GM19467 (cell line): ENCODE data around the gene TAS2R38.
"Not testable (repeated sequence)": the region's sequence is repeated elsewhere in the genome, so short reads cannot be mapped to it uniquely, and the experiment has no call there.

ENCODE experiments used
- ATAC-seq: cut with Tn5 transposase; IDR thresholded peaks from one replicate; pipeline ENCODE4 v1.9.1; 2021; ENCODE audit warnings: mild to moderate bottlenecking, moderate library complexity; ENCODE audit not compliant: unreplicated experiment

Gene TAS2R38

DNA sequence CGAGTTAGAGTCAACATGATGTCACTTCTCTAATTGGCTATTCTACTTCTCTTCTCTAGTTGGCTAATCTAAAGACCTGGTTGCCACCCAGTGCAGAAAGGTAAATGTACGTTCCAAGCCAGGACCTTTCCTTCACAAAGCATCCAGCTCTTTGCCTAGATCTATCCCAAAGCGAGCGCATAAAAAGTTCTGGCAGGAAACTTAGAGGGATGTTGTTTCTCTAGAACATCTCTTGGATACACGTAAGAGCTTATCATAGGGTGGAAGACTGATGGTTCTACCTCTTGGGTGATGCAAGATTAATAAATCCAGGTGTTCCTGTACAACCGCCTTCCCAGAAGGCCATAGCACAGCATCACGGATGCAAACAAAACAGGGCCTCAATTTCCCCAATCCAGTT, at the start of gene TAS2R38:
TSS of gene TAS2R38 (minus strand) at position 101 of the 400 bp plus-strand sequence. CDS start at position 17, 84 bp downstream.
- ATAC-seq = no peak

DNA sequence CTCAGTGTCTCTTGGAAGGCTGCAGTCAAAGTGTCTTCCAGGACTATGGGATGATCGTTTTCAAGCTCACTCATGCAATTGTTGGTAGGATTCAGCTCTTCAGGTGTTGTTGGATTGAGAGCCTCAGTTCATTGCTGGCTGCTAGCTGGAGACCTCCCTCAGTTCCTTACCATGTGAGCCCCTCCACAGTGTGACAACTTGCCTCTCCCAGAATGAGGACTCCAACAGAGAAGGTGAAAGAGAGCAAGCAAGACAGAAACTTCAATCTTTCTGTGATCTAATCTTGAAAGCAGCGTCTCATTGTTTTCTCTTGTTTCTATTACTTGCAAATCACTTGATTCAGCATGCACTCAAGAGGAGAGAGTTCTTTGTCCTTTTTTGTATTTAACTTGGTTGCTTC, 44.6 kb upstream of the TAS2R38 start:
- no peak for ATAC-seq

DNA sequence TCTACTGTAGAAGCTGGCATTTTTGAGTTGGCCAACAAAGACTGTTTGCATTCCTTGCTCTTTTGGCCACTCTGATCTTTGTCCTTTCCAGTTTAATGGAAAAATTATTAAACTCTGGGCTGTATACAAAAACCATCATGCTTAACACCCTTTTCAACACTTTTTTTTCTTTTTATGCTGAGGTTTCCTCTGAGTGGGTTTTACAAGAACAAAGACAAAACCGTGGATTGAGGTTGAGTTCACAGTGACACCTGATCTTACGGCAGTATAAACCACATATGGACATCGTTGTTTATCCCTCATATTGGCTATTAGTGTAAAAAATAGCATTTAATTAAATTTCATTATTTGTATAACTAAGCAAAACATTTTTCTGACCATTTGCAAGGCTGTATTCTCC, 43.9 kb upstream of the TAS2R38 start:
- no peak for ATAC-seq

DNA sequence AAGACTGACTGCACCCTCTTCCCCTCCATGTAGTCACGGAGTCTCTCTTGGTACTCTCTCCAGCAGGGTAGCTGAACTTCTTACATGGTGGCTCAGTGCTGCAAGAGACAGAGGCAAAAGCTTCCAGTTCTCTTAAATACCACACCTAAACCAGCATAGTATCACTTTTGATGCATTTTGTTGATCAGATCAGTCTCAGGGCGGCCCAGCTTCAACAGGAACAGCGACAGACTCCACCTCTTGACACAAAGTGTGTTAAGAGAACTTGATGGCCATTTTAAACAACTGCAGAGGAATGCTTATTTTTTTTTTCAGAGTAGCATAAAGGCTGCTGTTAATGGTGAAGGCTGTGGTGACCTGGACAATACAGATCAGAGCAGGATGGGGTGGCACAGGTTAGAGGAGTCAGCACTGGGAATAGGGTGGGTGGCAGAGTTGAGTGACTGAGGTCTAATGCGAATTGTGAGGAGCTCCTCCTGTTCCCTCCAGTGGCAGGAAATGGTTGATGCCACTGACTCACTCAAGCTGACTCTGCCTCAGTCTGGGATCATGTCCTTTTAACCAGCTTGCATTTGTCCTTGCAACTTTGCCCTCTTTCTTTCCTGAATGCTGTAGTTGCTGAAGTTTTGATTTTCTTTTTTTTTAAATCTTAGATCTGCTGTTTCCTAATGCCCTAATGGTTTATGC, 39.4 kb upstream of the TAS2R38 start:
- no peak for ATAC-seq

DNA sequence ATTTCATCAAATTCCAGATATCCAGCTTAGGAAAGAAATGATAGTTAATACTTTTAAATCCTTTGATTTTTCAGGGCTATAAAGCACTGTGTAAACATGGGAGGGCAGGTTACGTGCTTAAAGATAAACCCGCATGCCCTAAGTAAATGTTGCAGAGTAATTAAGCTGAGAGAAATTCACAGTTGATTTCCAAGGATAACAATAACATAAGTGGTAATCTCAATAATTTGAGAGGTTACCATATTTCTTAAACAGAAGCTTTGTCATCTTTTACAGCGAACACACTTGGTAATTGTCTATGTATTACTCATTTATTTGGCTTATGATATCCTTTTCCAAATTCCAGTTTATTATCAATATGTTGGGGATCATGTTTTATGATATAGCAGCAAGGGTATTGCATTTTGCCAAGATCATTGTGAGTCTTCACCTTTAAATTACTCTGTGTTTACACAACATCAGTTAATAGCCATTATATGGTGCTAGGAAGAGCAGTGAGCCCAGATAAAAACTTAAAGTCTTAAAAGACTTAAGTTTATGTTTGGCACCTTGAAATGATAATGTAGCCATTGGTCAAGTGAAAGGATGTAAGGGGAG, 37.5 kb upstream of the TAS2R38 start:
- no peak for ATAC-seq

DNA sequence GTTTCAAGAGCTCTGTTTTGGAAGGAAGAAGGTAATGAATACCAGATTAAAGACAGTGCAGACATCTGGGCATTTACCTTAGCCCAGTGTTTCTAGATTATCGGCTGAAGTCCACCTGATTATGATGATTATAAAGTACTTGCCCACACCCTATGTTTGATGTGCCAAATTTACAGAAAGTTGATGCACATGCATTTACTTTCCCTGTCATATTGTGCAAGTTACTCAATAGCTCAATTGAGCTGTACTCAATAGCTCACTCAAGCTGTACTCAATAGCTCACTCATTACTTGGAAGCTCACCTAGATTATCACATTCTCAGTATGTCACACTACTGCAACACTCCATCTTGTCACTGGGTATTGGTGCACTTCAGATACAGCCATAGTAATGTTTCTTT, 35.6 kb upstream of the TAS2R38 start:
- no peak for ATAC-seq

DNA sequence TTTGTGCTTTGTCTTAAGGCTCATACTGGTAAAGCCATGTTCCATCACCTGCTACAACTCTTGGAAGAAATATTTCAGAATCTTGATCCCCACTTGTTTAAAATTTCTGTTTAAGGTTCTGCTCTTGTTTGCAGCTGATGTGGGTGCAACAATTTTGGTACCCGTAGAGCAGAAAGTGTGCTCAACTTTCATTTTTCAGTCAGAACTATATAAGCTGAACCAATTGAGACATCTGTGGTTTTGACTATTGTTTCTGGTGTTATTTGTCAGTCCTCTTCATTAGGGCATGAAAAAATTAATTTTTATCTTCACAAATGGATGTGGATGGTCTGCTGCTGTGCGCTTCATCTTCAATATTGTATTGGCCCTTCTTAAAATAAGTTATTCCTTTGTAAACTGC, 33.0 kb upstream of the TAS2R38 start:
- ATAC-seq = no peak

DNA sequence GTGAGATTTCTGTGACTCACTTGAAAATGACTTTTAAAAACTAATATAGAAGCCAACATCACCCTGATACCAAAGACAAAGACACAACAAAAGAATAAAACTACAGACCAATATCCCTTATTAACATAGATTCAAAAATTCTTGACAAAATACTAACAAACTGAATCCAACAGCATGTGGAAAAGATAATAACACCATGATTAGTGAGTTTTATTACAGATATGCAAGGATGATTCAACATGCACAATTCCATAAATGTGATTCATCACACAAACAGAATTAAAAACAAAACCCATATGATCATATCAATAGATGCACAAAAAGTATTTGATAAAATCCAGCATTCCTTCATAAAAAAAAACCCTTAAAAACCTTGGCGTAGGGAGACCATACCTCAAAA, 28.6 kb upstream of the TAS2R38 start:
- no peak for ATAC-seq

DNA sequence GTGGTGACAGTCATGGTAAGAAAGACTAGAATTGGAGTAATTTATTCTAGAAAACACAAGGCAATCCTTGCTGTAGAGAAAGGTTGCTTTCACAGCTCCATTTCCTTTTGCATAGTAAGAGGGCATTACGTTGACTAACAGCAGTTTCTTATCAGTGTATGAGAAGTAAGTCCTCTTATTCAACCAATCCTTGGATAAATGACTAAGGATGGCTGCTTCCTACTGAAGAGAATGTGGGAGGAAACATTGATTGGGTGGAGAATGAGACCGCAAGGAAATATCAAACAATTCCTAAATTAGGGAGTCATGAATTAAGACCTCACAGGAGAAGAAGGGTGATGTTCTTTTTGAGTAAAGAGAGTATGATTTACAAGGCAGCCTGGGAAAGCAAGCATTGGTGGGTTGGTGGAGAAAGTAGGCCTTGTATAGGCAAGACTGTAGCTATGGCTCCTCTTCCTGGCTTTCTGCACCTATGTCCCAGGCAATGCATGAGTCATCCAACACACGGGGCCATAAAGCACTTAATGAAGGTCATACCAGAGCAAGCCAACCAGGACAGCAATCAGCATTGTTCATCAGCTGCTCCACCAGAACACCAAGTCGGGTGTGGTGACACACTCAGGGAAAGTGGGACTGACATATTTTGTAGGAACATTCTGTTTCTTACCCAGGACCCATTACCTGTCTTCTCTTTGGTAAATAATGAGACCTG, 27.7 kb upstream of the TAS2R38 start:
- ATAC-seq = no peak

DNA sequence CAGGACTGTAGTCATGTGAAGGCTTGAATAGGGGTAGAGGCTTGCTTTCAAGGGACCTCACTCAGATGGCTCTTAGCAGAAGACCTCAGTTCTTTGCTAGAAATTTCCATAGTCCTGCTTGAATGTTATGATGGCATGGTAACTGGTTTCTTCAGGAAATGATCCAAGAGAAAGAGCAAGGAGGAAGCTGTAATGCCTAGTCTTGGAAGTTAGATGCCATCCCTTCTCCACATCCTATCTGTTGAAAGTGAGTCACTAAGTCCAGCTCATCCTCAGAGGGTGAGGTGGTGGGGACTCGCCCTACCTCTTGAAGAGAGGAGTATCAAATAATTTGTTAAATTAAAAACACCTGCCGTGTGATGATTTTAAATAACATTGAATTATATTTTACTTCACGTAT, 26.7 kb upstream of the TAS2R38 start:
- no peak for ATAC-seq

DNA sequence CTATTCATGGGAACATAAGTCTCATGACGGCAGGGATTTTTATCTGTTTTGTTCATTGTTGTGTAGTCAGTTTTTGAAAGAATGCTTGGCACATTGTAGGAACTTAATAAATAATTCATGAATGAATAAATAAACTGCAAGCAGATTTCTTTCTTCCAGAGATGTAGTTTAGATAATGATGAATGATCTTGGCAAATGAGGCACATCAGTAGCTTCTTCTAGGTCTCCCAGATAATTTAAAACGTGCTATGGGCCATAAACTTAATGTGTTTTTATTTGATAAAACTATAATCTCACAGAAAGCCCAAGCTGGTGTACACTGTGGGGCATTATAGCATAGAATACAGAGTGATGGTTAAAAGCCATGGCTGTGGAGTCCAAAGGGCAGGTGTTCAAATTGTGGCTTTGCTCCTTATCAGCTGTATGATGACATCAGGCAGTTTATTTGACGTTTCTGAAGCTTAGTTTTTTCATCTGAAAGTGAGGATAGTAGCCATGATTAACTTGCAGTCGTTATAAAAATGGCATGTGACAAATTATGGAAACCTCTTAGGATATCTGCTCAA, 25.6 kb upstream of the TAS2R38 start:
- no peak for ATAC-seq

DNA sequence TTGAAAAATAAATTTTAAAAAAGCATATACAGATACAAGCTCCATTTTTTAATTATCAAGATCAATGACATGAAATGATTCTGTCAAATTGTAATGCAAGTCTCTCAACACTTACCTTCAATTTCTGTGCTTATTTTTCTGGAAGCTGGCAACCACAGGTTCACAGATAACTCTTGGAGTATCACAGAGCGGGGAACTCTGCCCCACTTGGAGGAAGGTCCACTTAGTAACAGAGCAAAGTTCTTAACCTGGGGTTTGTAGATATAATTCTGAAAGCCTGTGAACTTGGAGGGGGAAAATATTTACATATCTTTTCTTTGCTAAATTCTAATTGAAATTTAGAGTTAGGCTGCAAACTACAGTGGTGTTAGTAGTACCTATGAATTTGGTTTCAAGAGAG, 19.8 kb upstream of the TAS2R38 start:
- no peak for ATAC-seq

DNA sequence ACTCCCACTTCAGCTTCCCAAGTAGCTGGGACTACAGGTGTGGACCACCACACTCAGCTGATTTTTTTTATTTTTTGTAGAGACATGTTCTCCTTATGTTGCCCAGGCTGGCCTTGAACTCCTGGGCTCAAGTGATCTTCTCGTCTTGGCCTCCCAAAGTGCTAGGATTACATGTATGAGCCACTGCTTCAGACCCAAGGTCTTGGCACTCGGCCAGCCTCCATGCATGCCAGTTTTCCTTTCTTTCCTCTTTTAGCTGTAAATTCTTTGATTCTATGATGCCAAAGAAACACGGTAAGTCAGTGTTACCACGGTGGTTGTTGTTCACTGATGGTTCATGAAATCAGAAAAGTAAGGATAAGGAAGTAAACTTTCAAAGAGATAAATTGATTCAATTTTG, 19.1 kb upstream of the TAS2R38 start:
- no peak for ATAC-seq

DNA sequence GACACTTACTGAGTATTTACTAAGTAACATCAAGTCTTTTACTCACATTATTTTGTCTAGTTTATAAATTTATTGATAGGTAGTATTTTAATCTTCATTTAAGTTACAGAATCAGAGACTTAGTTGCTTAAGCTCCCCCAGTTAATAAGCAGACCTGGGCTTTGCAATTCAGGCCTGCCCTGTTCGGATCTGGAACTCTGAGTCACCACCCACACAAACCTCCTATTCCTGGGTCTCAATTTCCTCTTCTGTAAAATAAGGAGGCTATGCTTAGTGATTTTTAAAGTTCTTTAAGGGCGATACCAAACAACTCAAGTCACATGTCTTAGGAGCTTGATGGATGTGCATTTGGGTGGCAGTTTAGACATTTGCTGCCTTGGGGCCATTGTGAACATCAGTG, 18.6 kb upstream of the TAS2R38 start:
- ATAC-seq = no peak

DNA sequence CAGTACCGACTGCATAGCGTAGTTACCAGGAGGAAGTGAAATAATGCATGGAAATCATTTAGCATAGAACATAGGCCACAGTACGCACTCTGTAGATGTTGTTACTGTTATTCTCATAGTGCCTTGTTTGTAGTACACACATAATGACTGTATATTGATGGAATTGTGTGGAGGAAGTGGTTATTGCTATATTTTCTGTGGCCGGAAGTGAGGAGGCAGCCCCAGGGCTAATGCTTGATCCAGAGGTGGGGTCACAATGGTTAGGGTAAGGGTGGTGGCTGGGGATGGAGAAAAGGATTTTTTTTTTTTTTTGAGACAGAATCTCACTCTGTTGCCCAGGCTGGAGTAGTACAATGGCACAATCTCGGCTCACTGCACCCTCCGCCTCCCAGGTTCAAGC, 17.6 kb upstream of the TAS2R38 start:
- no peak for ATAC-seq

DNA sequence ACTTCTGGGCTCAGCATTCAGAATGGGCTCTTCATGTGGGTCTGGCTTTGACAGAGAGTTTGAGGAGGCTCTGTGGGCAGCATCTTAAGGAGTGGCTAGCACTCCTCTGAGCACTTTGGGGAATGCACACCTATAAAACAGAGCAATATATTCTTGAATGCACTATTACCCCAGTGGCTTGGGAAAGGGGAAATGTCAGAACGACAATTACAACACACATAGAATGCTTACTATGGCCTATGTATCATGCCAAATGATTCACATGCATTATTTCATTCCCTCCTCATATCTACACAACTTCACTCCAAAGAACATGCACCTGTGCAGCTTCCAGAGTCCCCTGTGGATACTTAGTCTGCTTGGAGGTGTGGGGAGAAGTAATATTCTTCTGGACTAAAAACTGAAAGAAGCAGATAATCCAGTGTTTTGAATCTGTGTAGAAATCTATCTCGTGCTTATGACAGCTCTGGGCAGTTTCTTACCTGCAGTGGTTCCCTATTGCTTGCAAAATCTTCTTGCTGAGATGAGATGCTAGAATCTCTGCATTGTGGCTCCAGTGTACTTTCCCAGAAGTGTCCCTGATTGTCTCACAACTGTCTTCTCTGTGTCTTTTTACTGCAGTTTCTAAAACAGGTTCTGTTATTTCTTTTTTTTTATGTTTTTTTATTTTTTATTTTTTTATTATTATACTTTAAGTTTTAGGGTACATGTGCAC, 16.6 kb upstream of the TAS2R38 start:
- no peak for ATAC-seq

DNA sequence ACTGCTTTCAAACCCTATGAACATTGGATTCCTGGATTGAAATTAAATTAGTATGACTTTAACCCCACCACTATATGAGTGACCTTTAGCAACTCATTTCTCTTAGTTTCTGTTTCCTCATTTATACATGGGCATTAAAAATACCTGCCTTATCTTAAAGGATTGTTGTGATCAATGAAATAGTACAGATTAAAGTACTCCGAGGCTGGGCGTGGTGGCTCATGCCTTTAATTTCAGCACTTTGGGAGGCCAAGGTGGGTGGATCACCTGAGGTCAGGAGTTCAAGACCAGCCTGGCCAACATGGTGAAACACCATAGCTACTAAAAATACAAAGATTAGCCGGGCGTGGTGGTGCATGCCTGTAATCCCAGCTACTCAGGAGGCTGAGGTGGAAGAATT, 14.2 kb upstream of the TAS2R38 start:
- not testable (repeated sequence) for ATAC-seq

DNA sequence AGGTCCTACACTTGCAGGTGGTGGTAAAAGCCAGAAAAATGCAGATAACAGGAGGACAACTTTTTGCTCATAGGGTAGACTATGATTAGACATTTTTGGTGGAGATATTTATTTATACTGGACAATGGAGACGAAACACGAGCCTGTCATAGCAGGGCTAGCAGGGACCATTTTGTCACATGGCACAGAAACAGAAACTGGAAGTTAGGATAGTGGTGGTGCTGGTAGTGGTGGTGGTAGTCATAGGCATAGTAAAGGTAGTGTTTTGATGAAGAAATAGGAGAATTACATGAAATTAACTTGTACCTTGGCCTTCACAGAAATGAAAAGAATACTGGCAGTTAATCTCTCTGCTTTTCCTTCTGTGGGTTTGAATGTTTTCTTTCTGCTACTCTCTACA, 13.3 kb upstream of the TAS2R38 start:
- ATAC-seq = no peak

DNA sequence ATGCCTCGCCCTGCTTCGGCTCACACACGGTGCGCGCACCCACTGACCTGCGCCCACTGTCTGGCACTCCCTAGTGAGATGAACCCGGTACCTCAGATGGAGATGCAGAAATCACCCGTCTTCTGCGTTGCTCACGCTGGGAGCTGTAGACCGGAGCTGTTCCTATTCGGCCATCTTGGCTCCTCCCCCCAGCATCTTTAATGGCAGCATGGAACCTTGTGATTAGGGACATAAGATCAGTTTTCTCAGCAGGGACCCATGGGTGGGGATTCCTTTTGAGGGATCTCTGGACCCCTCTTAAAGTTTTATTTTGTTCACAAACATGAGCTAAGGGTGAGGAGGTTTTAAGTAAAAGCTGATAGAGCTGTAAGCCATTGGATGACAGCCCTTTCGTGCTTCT, 12.4 kb upstream of the TAS2R38 start:
- not testable (repeated sequence) for ATAC-seq

DNA sequence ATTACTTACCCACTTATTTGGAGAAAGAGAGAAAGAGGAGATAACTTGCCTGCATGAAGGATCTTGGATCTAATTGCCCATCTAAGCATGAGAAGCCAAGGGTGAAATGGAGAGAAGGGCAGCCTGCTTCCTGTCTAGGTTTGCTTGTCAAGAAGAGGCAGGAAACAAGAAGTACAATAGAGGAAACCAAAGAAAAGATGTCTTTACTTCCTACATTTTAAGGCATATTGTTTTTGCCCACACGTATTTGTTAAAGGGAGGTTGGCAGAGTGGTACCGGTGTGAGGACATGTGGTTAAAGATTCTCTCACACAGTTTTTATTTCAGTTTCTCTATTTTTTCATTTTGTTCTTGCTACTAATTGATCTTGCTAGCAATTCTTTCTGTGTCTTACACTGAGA, 6.0 kb upstream of the TAS2R38 start:
- ATAC-seq = no peak

DNA sequence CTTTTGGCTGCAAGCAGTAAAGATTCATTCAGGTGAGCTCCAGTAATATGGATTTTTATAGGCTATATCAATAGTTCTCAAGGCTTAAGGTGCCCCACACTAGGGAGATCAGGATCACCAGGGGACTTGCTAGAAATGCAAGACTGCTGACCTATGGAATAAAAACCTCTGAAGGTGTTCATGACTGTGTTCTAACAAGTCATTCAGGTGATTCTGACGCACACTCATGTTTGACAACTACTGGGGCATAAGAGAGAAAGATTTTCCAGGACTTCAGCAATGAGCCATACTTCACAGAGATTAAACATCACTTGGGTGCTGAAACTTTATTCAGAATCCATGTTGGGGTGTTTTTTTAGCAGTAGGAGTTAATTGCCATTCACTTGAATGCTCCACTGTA, 4.8 kb upstream of the TAS2R38 start:
- no peak for ATAC-seq
